ENCODE data around the gene HDAC9.

DNA sequence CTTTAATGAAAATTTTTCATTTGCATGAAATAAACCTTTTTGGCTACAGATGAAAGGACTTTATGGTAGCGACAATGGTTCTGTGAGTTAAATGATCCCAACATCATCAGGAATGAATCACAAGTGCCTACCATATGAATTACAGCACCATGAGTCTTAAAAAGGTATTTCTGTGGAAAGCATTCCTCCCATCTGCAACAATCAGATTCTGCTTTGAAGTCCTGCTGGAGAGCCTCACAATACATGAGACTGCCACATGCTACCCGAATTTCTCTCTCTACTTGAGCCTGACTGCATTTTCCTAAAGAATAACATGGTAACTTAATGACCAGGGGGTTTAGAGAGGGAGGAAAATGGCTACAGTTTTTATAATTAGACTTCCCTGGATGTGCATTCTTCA is 431.6 kb downstream of the HDAC9 start:
- TF ChIP-seq CTCF (IDR thresholded peaks at IDR 0.05; ENCODE audit: insufficient read depth, low read depth, low read length) (no peak), EZH2 (IDR thresholded peaks at IDR 0.05; ENCODE audit: insufficient read depth, low read length) (no peak)

Measured in astrocyte (in vitro differentiated cells and primary cell).